Panc1 (cell line): Measurements from ENCODE around the gene DLGAP5. TPM values are rescaled to one million over a fixed set of nuclear protein-coding genes. Genes with fewer than 3 reads are reported as not detected.

Source experiments
- ATAC-seq: fragments of 200-7000 bp; cut with Tn5 transposase; 2 replicates; pipeline ENCODE4 v1.9.1; 2020; ENCODE audit warnings: mild to moderate bottlenecking, moderate library complexity
- BruUV-seq: library from RNA; stranded (reverse); fragments of 400-500 nt; replicated peaks from 2 replicates; lab custom pipeline; 2021; lab: Mats Ljungman, UMichigan
- CTCF ChIA-PET: fragments of 300-600 bp; sonication (Branson Sonifier 250); formaldehyde crosslinking; loops from one replicate; lab custom pipeline; 2022; ENCODE audit warnings: antibody characterized with exemption; lab: Charles Lee
- POLR2A ChIA-PET: fragments of 300-600 bp; sonication (Branson Sonifier 250); formaldehyde crosslinking; loops from one replicate; lab custom pipeline; 2022; ENCODE audit warnings: antibody characterized with exemption; lab: Charles Lee
- DNase-seq: peaks from one replicate; pipeline ENCODE4 v3.0.0-alpha.2; 2010; ENCODE audit warnings: low read depth, low spot score
- H3K27ac ChIP-seq: 2 replicates; pipeline ENCODE4 v1.5.1; 2011; ENCODE audit warnings: mild to moderate bottlenecking, low read length, inconsistent platforms
- H3K27me3 ChIP-seq: fragments of 200-500 bp; sonication (Bioruptor generic); 2 replicates; pipeline ENCODE4 v1.6.0; 2014; ENCODE audit warnings: low read length, inconsistent platforms; ENCODE audit not compliant: control insufficient read depth, insufficient read depth
- H3K36me3 ChIP-seq: fragments of 200-500 bp; sonication (Bioruptor generic); 2 replicates; pipeline ENCODE4 v1.5.1; 2014; ENCODE audit warnings: inconsistent platforms, mild to moderate bottlenecking, low read length, moderate library complexity; ENCODE audit not compliant: control insufficient read depth, insufficient read depth
- H3K4me1 ChIP-seq: 2 replicates; pipeline ENCODE4 v1.5.1; 2011; ENCODE audit warnings: inconsistent platforms, mild to moderate bottlenecking, low read length, moderate library complexity; ENCODE audit not compliant: control insufficient read depth, insufficient read depth
- H3K4me3 ChIP-seq, 2 experiments: 2 replicates each; pipeline ENCODE4 v1.5.1; 2011 to 2012; ENCODE audit warnings: low read depth in 2 of 2, low read length in 2 of 2, mild to moderate bottlenecking in 2 of 2, inconsistent platforms in 1 of 2, moderate library complexity in 1 of 2
- H3K9me3 ChIP-seq: fragments of 200-500 bp; sonication (Bioruptor generic); 2 replicates; pipeline ENCODE4 v1.5.1; 2014; ENCODE audit warnings: low read depth, mild to moderate bottlenecking, inconsistent platforms, low read length, moderate library complexity; ENCODE audit not compliant: control insufficient read depth, insufficient read depth
- POLR2AphosphoS5 ChIP-seq: IDR thresholded peaks from 2 replicates; pipeline ENCODE4 v1.6.1; 2012; ENCODE audit warnings: mild to moderate bottlenecking, low read depth, low read length, moderate library complexity
- REST ChIP-seq, 2 experiments: IDR thresholded peaks; 2 replicates each; pipeline ENCODE4 v1.6.1; 2011 to 2012; ENCODE audit warnings: low read depth in 2 of 2, control low read depth in 1 of 2, low read length in 1 of 2, mild to moderate bottlenecking in 1 of 2, moderate library complexity in 1 of 2; ENCODE audit not compliant: insufficient read depth in 1 of 2
- SIN3A ChIP-seq: IDR thresholded peaks from 2 replicates; pipeline ENCODE4 v1.6.1; 2012; ENCODE audit warnings: low read depth, mild to moderate bottlenecking, low read length, moderate library complexity, borderline replicate concordance; ENCODE audit not compliant: insufficient read depth
- TCF7L2 ChIP-seq: IDR thresholded peaks from 2 replicates; pipeline ENCODE4 v1.6.1; 2011; ENCODE audit warnings: mild to moderate bottlenecking, low read depth, low read length, inconsistent platforms
- in situ Hi-C: cut with HindIII; loops from 2 replicates; pipeline ENCODE4 v1.10.0; 2016; ENCODE audit warnings: low sequenced_read_pairs, low pct_unique_long_range_greater_than_20kb
- intact Hi-C: fragments of 100-400 bp; cut with micrococcal nuclease; formaldehyde crosslinking; loops from one replicate; pipeline ENCODE4 v1.10.0; 2022; ENCODE audit not compliant: unreplicated experiment
- total RNA-seq: library from RNA; stranded (reverse); gene quantifications from one replicate; pipeline ENCODE4 v1.2.1, GENCODE V29; 2021; ENCODE audit not compliant: unreplicated experiment
- TF ChIP-seq, protein P1 (sequence below): fragments of 450-650 bp; IDR thresholded peaks from 2 replicates; pipeline ENCODE4 v1.5.1; 2017; ENCODE audit warnings: mild to moderate bottlenecking

The DLGAP5 gene
- total RNA-seq, 1 experiment from 2014 or later, result 48.7 TPM

GRCh38 chr14:55133416-55133815 lies 58.0 kb downstream of the DLGAP5 start:
- no peak for DNase-seq
- ChIA-PET CTCF (no interaction called here), POLR2A (no interaction called here)
- no peak for ATAC-seq
- Histone ChIP-seq H3K4me1 (peaks cover 25% of the 10 kb centered on the region), H3K9me3 (no peaks in the 10 kb centered on the region), H3K27me3 (no peaks in the 10 kb centered on the region), H3K36me3 (peaks cover under 1% of the 10 kb centered on the region), H3K4me3 (no peak overlapping the region), H3K27ac (no peak overlapping the region)
- TF ChIP-seq POLR2AphosphoS5 (no peak), REST (IDR thresholded peaks at IDR 0.05; ENCODE audit: insufficient read depth in 1 of 2, low read depth in 2 of 2, low read length in 1 of 2) (no peak), TCF7L2 (no peak), SIN3A (no peak)
- TF ChIP-seq, protein P1, sequence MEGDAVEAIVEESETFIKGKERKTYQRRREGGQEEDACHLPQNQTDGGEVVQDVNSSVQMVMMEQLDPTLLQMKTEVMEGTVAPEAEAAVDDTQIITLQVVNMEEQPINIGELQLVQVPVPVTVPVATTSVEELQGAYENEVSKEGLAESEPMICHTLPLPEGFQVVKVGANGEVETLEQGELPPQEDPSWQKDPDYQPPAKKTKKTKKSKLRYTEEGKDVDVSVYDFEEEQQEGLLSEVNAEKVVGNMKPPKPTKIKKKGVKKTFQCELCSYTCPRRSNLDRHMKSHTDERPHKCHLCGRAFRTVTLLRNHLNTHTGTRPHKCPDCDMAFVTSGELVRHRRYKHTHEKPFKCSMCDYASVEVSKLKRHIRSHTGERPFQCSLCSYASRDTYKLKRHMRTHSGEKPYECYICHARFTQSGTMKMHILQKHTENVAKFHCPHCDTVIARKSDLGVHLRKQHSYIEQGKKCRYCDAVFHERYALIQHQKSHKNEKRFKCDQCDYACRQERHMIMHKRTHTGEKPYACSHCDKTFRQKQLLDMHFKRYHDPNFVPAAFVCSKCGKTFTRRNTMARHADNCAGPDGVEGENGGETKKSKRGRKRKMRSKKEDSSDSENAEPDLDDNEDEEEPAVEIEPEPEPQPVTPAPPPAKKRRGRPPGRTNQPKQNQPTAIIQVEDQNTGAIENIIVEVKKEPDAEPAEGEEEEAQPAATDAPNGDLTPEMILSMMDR, result no peak
- in situ Hi-C loops (no loop called here), intact Hi-C loops (loop anchor here (5.0 kb wide), 1 partner anchor 41 kb away; no protein-coding TSS in a partner anchor)
- no TSS peak for BruUV-seq

- CTCF ChIA-PET, result interaction anchor here (0.6 kb wide), 1 partner anchor 104 kb away, joined by 4 read pairs; no protein-coding TSS in a partner anchor
- H3K27ac ChIP-seq, result peak overlapping the region; percentile 73
- no peaks in the 10 kb centered on the region for H3K9me3 ChIP-seq
- BruUV-seq, result no TSS peak
- no peak for DNase-seq
- TF ChIP-seq REST (IDR thresholded peaks at IDR 0.05; ENCODE audit: insufficient read depth in 1 of 2, low read depth in 2 of 2, low read length in 1 of 2) (no peak), TCF7L2 (no peak), SIN3A (no peak), POLR2AphosphoS5 (no peak)
- TF ChIP-seq, protein P1, result 0 out of 2 replicates have a peak, but pooled peaks have one; percentile 1
- in situ Hi-C loops (no loop called here), intact Hi-C loops (loop anchor here (5.0 kb wide), 1 partner anchor 39 kb away; no protein-coding TSS in a partner anchor)
- ATAC-seq, result no peak
- peak overlapping the region; percentile 74 to 85 for H3K4me3 ChIP-seq
- H3K27me3 ChIP-seq, result no peaks in the 10 kb centered on the region
- no peaks in the 10 kb centered on the region; the same call in 1 of the 2 replicates for H3K36me3 ChIP-seq
- POLR2A ChIA-PET, result no interaction called here
- H3K4me1 ChIP-seq, result peaks cover 37% of the 10 kb centered on the region
Measured at GRCh38 chr14:55131370-55132137, 59.8 kb downstream of the DLGAP5 start.
